Skin epidermis (tissue), 12 donors: ENCODE measurements around the gene PTPRM.

Experiments used
- H3K27ac ChIP-seq, 21 experiments: fragments of 200-600 bp; sonication (generic) in 11 of 21; one replicate each; pipeline ENCODE4 v1.5.0; 2020; ENCODE audit warnings: mild to moderate bottlenecking in 3 of 21, inconsistent platforms in 2 of 21, moderate library complexity in 2 of 21
- H3K4me3 ChIP-seq, 7 experiments: fragments of 200-600 bp; sonication (generic) in 2 of 7; one replicate each; pipeline ENCODE4 v1.5.0; 2020; ENCODE audit warnings: inconsistent platforms in 2 of 7, mild to moderate bottlenecking in 2 of 7, moderate library complexity in 1 of 7

Gene PTPRM

GRCh38 chr18:8299054-8299980, 732.2 kb downstream of the PTPRM start:
- no peak overlapping the region for H3K27ac ChIP-seq
- H3K4me3 ChIP-seq = no peak overlapping the region

GRCh38 chr18:8300751-8301410, 733.8 kb downstream of the PTPRM start:
- H3K4me3 ChIP-seq = no peak overlapping the region
- no peak overlapping the region for H3K27ac ChIP-seq

- H3K27ac ChIP-seq = no peak overlapping the region
- no peak overlapping the region for H3K4me3 ChIP-seq
Observed at GRCh38 chr18:8301427-8302172, 734.5 kb downstream of the PTPRM start.

GRCh38 chr18:8303151-8303755, 736.1 kb downstream of the PTPRM start:
- H3K4me3 ChIP-seq = no peak overlapping the region
- H3K27ac ChIP-seq = no peak overlapping the region

GRCh38 chr18:8307960-8308359, 740.8 kb downstream of the PTPRM start:
- Histone ChIP-seq H3K27ac (no peak overlapping the region), H3K4me3 (no peak overlapping the region)

- H3K27ac ChIP-seq = no peak overlapping the region
- no peak overlapping the region for H3K4me3 ChIP-seq
Observed at GRCh38 chr18:8313043-8313442, 745.9 kb downstream of the PTPRM start.

GRCh38 chr18:8314124-8314523, 747.0 kb downstream of the PTPRM start:
- no peak overlapping the region for H3K27ac ChIP-seq
- no peak overlapping the region for H3K4me3 ChIP-seq

- Histone ChIP-seq H3K27ac (no peak overlapping the region), H3K4me3 (no peak overlapping the region)
Observed at GRCh38 chr18:8319798-8320489, 752.8 kb downstream of the PTPRM start.

- H3K4me3 ChIP-seq = no peak overlapping the region
- H3K27ac ChIP-seq = no peak overlapping the region
Observed at GRCh38 chr18:8322486-8322885, 755.4 kb downstream of the PTPRM start.

- H3K4me3 ChIP-seq = no peak overlapping the region
- H3K27ac ChIP-seq = no peak overlapping the region
Observed at GRCh38 chr18:8324343-8325065, 757.4 kb downstream of the PTPRM start.

- no peak overlapping the region for H3K27ac ChIP-seq
- no peak overlapping the region for H3K4me3 ChIP-seq
Observed at GRCh38 chr18:8326763-8327394, 759.8 kb downstream of the PTPRM start.

GRCh38 chr18:8328126-8328525, 761.0 kb downstream of the PTPRM start:
- H3K4me3 ChIP-seq = no peak overlapping the region
- H3K27ac ChIP-seq = no peak overlapping the region

GRCh38 chr18:8329186-8329771, 762.2 kb downstream of the PTPRM start:
- Histone ChIP-seq H3K27ac (no peak overlapping the region), H3K4me3 (no peak overlapping the region)

- Histone ChIP-seq H3K27ac (no peak overlapping the region), H3K4me3 (no peak overlapping the region)
Observed at GRCh38 chr18:8330575-8330974, 763.5 kb downstream of the PTPRM start.

- Histone ChIP-seq H3K27ac (no peak overlapping the region), H3K4me3 (no peak overlapping the region)
Observed at GRCh38 chr18:8332286-8332685, 765.2 kb downstream of the PTPRM start.

- Histone ChIP-seq H3K27ac (no peak overlapping the region), H3K4me3 (no peak overlapping the region)
Observed at GRCh38 chr18:8333961-8334360, 766.8 kb downstream of the PTPRM start.

GRCh38 chr18:8337211-8337610, 770.1 kb downstream of the PTPRM start:
- no peak overlapping the region for H3K4me3 ChIP-seq
- H3K27ac ChIP-seq = no peak overlapping the region

- Histone ChIP-seq H3K27ac (no peak overlapping the region), H3K4me3 (no peak overlapping the region)
Observed at GRCh38 chr18:8339210-8339609, 772.1 kb downstream of the PTPRM start.
